ENCODE measurements around the gene SH2B3. TPM values are rescaled to one million over a fixed set of nuclear protein-coding genes. Genes with fewer than 3 reads are reported as not detected.

Gene SH2B3
- total RNA-seq, 2 experiments from 2014 or later: 25.8 to 51.3 TPM

- H4K20me1 ChIP-seq (ENCODE audit: insufficient read depth, low read length): no peaks in the 10 kb centered on the region
- H3K4me1 ChIP-seq (ENCODE audit: insufficient read depth, low read length, poor library complexity, severe bottlenecking): peaks cover 18% of the 10 kb centered on the region
- CTCF ChIA-PET (ENCODE audit: unreplicated experiment): interaction anchor here (0.8 kb wide), 1 partner anchor 65 kb away, joined by 3 read pairs; no protein-coding TSS in a partner anchor
- no peak overlapping the region for H3K4me3 ChIP-seq (ENCODE audit: low read depth, low read length, poor library complexity, severe bottlenecking)
- H2AFZ ChIP-seq (ENCODE audit: low read length): no peak overlapping the region
- POLR2A ChIA-PET: interaction anchor here (0.6 to 1.4 kb wide), 3 partner anchors 10 to 59 kb away, joined by 3 to 4 read pairs (median 4); no protein-coding TSS in a partner anchor
- H3K79me2 ChIP-seq (ENCODE audit: insufficient read depth, low read depth, low read length): no peaks in the 10 kb centered on the region
- intact Hi-C loops (cut with micrococcal nuclease; ENCODE audit: unreplicated experiment): no loop called here
- 0 out of 2 replicates have a peak, but pooled peaks cover 9% of the 10 kb centered on the region for H3K9me3 ChIP-seq (ENCODE audit: low read length)
- no TSS peak for BruUV-seq (replicated peaks)
- no peak for DNase-seq (ENCODE audit: low spot score)
- peak overlapping the region; percentile 46 for H3K27ac ChIP-seq (ENCODE audit: low read depth, low read length, poor library complexity, severe bottlenecking)
- TF ChIP-seq, protein P1, sequence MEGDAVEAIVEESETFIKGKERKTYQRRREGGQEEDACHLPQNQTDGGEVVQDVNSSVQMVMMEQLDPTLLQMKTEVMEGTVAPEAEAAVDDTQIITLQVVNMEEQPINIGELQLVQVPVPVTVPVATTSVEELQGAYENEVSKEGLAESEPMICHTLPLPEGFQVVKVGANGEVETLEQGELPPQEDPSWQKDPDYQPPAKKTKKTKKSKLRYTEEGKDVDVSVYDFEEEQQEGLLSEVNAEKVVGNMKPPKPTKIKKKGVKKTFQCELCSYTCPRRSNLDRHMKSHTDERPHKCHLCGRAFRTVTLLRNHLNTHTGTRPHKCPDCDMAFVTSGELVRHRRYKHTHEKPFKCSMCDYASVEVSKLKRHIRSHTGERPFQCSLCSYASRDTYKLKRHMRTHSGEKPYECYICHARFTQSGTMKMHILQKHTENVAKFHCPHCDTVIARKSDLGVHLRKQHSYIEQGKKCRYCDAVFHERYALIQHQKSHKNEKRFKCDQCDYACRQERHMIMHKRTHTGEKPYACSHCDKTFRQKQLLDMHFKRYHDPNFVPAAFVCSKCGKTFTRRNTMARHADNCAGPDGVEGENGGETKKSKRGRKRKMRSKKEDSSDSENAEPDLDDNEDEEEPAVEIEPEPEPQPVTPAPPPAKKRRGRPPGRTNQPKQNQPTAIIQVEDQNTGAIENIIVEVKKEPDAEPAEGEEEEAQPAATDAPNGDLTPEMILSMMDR (conservative IDR thresholded peaks at IDR 0.05; ENCODE audit: low read length): no peak
- no peak for TF ChIP-seq EZH2phosphoT487 (IDR thresholded peaks at IDR 0.05; ENCODE audit: borderline replicate concordance, low read depth, low read length)
- peak overlapping the region; percentile 18 for H3K4me2 ChIP-seq (ENCODE audit: low read length)
- no peaks in the 10 kb centered on the region for H3K9me2 ChIP-seq (ENCODE audit: insufficient read depth, low read length)
- H3K36me3 ChIP-seq (ENCODE audit: insufficient read depth, low read length): peaks cover 59% of the 10 kb centered on the region
Observed at GRCh38 chr12:111462210-111462769, 56.6 kb downstream of the SH2B3 start.

DNA sequence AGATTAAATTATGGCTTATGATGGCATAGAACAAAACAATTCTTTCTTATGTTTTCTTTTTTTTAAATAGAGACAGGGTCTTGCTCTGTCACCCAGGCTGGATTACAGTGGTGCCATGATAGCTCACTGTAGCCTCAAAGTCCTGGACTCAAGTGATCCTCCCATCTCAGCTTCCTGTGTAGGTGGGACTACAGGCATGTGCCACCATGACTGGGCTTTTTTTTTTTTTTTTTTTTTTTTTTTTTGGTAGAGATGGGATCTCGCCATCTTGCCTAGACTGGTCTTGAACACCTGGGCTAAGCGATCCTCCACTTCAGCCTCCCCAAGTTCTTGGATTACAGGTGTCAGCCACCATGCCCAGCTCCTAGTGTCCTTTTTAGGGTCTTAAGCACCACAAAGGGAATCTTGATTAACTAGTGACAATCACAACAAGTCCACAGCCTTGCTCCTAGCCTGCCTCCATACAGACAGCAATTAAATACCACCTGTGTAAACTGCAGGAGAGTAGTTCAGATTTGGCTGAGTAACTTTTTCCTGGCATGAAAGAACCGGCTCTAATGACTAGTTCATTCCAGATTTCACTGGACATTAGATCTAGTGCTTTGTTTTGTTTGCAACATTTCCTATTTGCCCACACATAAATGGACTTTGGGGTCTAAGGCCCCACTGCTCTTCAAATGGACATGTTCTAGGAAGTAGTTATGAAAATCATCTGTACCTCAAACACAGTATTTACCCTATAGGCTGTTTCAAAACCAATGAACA, 61.6 kb downstream of the SH2B3 start:
- H3K4me3 ChIP-seq (ENCODE audit: low read depth, low read length, poor library complexity, severe bottlenecking): no peak overlapping the region
- peaks cover 15% of the 10 kb centered on the region for H3K4me1 ChIP-seq (ENCODE audit: insufficient read depth, low read length, poor library complexity, severe bottlenecking)
- DNase-seq (ENCODE audit: low spot score): no peak
- peaks cover 82% of the 10 kb centered on the region for H3K36me3 ChIP-seq (ENCODE audit: insufficient read depth, low read length)
- no peak overlapping the region for H2AFZ ChIP-seq (ENCODE audit: low read length)
- H3K9me2 ChIP-seq (ENCODE audit: insufficient read depth, low read length): no peaks in the 10 kb centered on the region
- intact Hi-C loops (cut with micrococcal nuclease; ENCODE audit: unreplicated experiment): no loop called here
- BruUV-seq (replicated peaks): no TSS peak
- no peak for TF ChIP-seq EZH2phosphoT487 (IDR thresholded peaks at IDR 0.05; ENCODE audit: borderline replicate concordance, low read depth, low read length)
- TF ChIP-seq, protein P1 (conservative IDR thresholded peaks at IDR 0.05; ENCODE audit: low read length): no peak
- ChIA-PET CTCF (ENCODE audit: unreplicated experiment) (no interaction called here), POLR2A (interaction anchor here (0.6 to 0.7 kb wide), 2 partner anchors 17 to 548 kb away, joined by 3 to 6 read pairs; no protein-coding TSS in a partner anchor)
- no peaks in the 10 kb centered on the region for H3K79me2 ChIP-seq (ENCODE audit: insufficient read depth, low read depth, low read length)
- H4K20me1 ChIP-seq (ENCODE audit: insufficient read depth, low read length): no peaks in the 10 kb centered on the region
- H3K9me3 ChIP-seq (ENCODE audit: low read length): 0 out of 2 replicates have a peak, but pooled peaks cover 9% of the 10 kb centered on the region
- no peak overlapping the region for H3K27ac ChIP-seq (ENCODE audit: low read depth, low read length, poor library complexity, severe bottlenecking)
- H3K4me2 ChIP-seq (ENCODE audit: low read length): no peak overlapping the region
